PC-3 (cell line): ENCODE results near the gene VPS33B.

Source experiments
- EZH2 ChIP-seq: fragments of 300-600 bp; sonication (generic); IDR thresholded peaks from one replicate; pipeline ENCODE4 v1.6.1; 2017; ENCODE audit warnings: antibody characterized with exemption, mild to moderate bottlenecking, low read length; ENCODE audit not compliant: unreplicated experiment
- EZH2phosphoT487 ChIP-seq: fragments of 300-600 bp; sonication (generic); IDR thresholded peaks from 2 replicates; pipeline ENCODE4 v1.6.1; 2018; ENCODE audit warnings: mild to moderate bottlenecking, antibody characterized with exemption, low read length, borderline replicate concordance
- TF ChIP-seq, protein P1 (sequence below): fragments of 300-600 bp; sonication (generic); conservative IDR thresholded peaks from 2 replicates; pipeline ENCODE4 v1.5.1; 2017; ENCODE audit warnings: antibody characterized with exemption, low read depth, mild to moderate bottlenecking, low read length

DNA sequence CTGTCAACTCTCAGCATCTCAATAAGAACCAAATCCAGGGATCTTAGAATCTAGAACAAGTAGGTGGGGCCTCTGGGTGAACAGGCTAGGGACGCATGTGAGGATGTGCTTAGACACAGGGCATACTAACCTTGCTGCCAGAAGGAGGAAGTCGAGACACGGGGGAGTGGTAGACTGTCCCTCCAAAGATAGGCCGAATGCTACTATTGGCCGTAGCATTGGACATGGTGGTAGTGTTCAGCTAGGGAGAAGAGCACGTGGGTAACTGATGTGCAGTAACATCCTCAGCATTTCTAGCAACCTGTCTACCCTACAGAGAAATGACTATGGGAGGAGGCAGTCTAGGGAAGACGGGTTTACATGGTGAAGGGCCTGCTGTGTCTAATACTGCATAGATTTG lies 52.1 kb downstream of the VPS33B start:
- TF ChIP-seq, protein P1, sequence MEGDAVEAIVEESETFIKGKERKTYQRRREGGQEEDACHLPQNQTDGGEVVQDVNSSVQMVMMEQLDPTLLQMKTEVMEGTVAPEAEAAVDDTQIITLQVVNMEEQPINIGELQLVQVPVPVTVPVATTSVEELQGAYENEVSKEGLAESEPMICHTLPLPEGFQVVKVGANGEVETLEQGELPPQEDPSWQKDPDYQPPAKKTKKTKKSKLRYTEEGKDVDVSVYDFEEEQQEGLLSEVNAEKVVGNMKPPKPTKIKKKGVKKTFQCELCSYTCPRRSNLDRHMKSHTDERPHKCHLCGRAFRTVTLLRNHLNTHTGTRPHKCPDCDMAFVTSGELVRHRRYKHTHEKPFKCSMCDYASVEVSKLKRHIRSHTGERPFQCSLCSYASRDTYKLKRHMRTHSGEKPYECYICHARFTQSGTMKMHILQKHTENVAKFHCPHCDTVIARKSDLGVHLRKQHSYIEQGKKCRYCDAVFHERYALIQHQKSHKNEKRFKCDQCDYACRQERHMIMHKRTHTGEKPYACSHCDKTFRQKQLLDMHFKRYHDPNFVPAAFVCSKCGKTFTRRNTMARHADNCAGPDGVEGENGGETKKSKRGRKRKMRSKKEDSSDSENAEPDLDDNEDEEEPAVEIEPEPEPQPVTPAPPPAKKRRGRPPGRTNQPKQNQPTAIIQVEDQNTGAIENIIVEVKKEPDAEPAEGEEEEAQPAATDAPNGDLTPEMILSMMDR = no peak
- no peak for TF ChIP-seq EZH2
- no peak for TF ChIP-seq EZH2phosphoT487
